ENCODE results near the gene FAM227B. TPM values are rescaled to one million over a fixed set of nuclear protein-coding genes. Genes with fewer than 3 reads are reported as not detected.

The FAM227B gene
- total and polyA plus RNA-seq, 2 of the 13 experiments (the other 11 are each of a cell fraction or from before 2014, with no cell fraction given): 1.9 to 2.6 TPM

- Histone ChIP-seq H3K27ac (ENCODE audit: extremely low read length, insufficient read depth, low read length) (no peak overlapping the region), H4K20me1 (ENCODE audit: insufficient read depth, low read length) (no peaks in the 10 kb centered on the region), H3K4me1 (ENCODE audit: insufficient read depth, low read length) (no peaks in the 10 kb centered on the region), H3K4me3 (replicated peaks in 1 of 3; ENCODE audit: insufficient read depth in 1 of 3, low read depth in 2 of 3, low read length in 3 of 3) (no peak overlapping the region), H3K27me3 (ENCODE audit: control insufficient read depth in 1 of 2, insufficient read depth in 2 of 2, low read length in 2 of 2) (no peaks in the 10 kb centered on the region), H3K36me3 (replicated peaks in 1 of 2; ENCODE audit: control insufficient read depth in 1 of 2, insufficient read depth in 2 of 2, low read length in 2 of 2) (no peaks in the 10 kb centered on the region), H3K4me2 (ENCODE audit: low read depth, low read length) (no peak overlapping the region), H3K9ac (ENCODE audit: insufficient read depth, low read depth, low read length) (no peak overlapping the region), H3K79me2 (ENCODE audit: insufficient read depth, low read length) (no peaks in the 10 kb centered on the region), H2AFZ (ENCODE audit: low read length) (no peak overlapping the region), H3K9me3 (ENCODE audit: low read length) (no peaks in the 10 kb centered on the region)
- 2% methylated on average over 5 of the region's 5 CpGs for WGBS (ENCODE audit: low lambda C conversion rate)
- BruUV-seq (replicated peaks): no TSS peak
- FAIRE-seq (no peak), ATAC-seq (no peak), DNase-seq (ENCODE audit: low spot score) (no peak)
- no peak for TF ChIP-seq ZNF577 (CRISPR knock-in tag; IDR thresholded peaks at IDR 0.05; ENCODE audit: borderline replicate concordance, low read depth)
- TF ChIP-seq KMT2B (CRISPR knock-in tag; IDR thresholded peaks at IDR 0.05): no peak
- TF ChIP-seq JUNB (CRISPR knock-in tag; IDR thresholded peaks at IDR 0.05; ENCODE audit: borderline replicate concordance): no peak
- no peak for TF ChIP-seq CENPX (CRISPR knock-in tag; IDR thresholded peaks at IDR 0.05)
- TF ChIP-seq CREB1 (IDR thresholded peaks at IDR 0.05): peak; percentile 49; the same call in 1 of the 2 replicates
- TF ChIP-seq CREB1 (CRISPR knock-in tag; IDR thresholded peaks at IDR 0.05): no peak
- no peak for TF ChIP-seq ZNF674 (CRISPR knock-in tag; IDR thresholded peaks at IDR 0.05; ENCODE audit: low read depth)
- no peak for TF ChIP-seq ZNF281 (CRISPR knock-in tag; IDR thresholded peaks at IDR 0.05; ENCODE audit: borderline replicate concordance)
- no peak for TF ChIP-seq KLF9 (CRISPR knock-in tag; IDR thresholded peaks at IDR 0.05; ENCODE audit: low read depth)
- in situ Hi-C loops (cut with HindIII; ENCODE audit: extremely low pct_ligation_motif_present, low pct_unique_long_range_greater_than_20kb) (no loop called here), intact Hi-C loops (cut with micrococcal nuclease; ENCODE audit: unreplicated experiment) (no loop called here)
- CTCF ChIA-PET (ENCODE audit: low intra/inter-chr PET ratio, low total read pairs): no interaction called here
- POLR2A ChIA-PET: no interaction called here
Observed at GRCh38 chr15:49439678-49440395, 180.8 kb downstream of the FAM227B start.

All from HepG2 (cell line).